IPS-NIHi7 (cell line): Measurements from ENCODE around the gene DNAJC15.

Experiments
- DNase-seq: peaks from one replicate; pipeline ENCODE4 v3.0.0; 2012; ENCODE audit warnings: mixed read lengths; ENCODE audit errors: extremely low spot score

DNAJC15 gene

DNA sequence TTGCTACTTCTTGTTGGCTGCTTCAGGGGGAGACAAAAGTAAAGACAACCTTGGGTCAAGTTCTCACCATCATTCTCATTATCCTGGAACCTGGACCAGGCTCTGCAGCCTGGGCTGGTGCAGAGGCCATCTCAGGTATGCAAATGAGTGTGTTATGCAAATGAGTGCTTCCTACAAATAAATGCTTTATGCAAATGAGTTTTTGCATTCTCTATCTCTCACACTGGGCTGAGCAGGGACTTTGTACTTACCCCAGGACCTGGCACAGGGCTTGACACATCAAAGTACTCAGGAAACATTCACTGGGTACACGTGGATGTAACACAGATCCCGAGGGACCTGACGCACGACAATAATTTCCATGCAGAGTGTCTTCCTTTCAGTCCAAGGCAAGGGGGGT, 103.0 kb downstream of the DNAJC15 start:
- DNase-seq: no peak

DNA sequence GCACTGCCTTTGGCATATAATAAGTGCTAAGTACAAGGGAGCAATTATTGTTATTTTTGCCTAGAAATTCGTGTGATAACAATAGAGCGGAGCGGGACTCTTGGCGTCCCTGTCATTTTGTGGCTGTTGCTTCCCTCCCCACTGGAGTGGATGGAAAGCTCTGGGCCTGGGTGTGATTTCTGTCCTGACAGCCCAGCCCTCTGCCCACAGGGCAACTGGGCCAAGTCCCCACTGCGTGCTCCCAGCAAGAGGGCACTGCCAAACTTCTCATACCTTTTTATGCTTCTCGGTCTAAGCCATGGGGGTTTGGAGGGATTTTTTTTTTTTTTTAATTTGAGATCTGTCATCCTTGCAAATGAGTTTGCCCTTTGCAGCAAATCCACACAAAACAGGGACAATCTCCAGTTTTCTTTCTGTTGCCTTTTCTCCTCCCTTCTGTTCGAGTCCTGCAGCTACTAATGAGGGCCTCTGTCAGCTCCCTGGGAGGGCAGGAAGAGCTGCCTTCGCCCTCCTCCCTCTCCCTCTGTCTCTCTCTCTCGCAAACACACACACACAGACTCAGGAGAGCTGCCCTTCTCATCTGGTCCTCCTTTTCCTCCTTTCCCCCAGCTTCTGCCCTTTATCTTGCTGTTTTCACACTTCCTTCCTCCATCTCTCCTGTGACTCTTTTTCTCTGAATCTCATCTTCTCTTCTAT, 103.9 kb downstream of the DNAJC15 start:
- DNase-seq: peak; percentile 43

DNA sequence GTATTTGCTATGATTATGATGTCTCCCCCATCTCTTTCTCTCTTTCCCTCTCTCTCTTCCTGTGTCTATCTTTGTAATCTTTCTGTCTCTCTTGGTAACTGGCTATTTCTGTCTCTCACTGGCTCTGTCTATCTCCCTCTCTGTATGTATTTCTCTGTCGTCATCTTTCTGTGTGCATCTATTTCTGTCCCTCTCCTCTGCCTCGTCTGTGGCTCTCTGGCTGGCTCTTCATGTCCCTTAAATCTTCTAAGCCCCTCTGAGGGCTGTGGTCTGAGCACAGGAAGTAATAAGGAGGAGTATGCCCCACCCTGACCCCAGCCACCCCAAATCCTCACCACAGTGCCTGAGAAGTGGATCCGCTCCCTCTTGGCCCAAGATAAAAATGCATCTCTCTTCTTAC, 104.4 kb downstream of the DNAJC15 start:
- DNase-seq: no peak

GRCh38 chr13:43128504-43128961, 105.1 kb downstream of the DNAJC15 start:
- DNase-seq: no peak

DNA sequence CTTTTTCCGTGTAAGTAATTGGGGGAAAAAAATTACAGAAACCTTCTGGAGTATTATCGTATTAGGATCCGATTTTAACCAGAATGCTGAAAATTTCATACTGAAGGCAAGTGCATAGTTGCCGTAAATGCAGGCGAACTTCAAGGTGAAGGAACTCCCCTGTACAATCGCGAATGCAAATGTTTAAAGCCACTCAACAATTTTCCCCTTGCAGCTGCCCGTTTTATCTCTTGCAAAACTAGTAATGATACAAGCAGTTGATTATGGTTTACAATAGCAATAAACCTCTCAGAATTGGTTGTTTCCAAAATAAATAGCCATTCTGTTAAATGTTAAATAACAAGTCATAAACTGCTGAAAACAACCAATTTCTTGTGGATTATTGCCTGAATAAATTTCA, 105.7 kb downstream of the DNAJC15 start:
- no peak for DNase-seq

- no peak for DNase-seq
Measured at GRCh38 chr13:43129511-43130110, 106.2 kb downstream of the DNAJC15 start.

- DNase-seq: peak; percentile 81
Measured at GRCh38 chr13:43132257-43132656, 108.9 kb downstream of the DNAJC15 start.

- DNase-seq: no peak
Measured at GRCh38 chr13:43132911-43133310, 109.5 kb downstream of the DNAJC15 start.

- no peak for DNase-seq
Measured at GRCh38 chr13:43133792-43134191, 110.4 kb downstream of the DNAJC15 start.

- DNase-seq: no peak
Measured at GRCh38 chr13:43134868-43135267, 111.5 kb downstream of the DNAJC15 start.

DNA sequence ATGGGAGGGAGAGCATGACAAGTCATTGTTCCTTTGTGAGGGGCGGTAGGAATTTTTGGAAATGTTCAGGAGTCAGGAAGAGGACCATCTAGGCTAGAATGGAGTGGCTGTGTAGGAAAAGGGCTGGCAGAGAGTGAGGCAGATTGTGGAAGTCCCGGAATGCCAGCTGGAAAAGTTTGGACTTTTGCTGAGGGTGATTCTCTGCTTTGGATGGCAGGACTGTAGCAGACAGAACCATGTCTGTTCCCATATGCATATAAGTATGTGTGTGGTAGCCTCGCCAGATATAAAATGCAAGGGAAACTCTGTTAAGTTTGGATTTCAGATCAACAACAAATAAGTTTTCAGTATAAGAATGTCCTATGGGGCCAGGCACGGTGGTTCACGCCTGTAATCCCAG, 112.1 kb downstream of the DNAJC15 start:
- no peak for DNase-seq

DNA sequence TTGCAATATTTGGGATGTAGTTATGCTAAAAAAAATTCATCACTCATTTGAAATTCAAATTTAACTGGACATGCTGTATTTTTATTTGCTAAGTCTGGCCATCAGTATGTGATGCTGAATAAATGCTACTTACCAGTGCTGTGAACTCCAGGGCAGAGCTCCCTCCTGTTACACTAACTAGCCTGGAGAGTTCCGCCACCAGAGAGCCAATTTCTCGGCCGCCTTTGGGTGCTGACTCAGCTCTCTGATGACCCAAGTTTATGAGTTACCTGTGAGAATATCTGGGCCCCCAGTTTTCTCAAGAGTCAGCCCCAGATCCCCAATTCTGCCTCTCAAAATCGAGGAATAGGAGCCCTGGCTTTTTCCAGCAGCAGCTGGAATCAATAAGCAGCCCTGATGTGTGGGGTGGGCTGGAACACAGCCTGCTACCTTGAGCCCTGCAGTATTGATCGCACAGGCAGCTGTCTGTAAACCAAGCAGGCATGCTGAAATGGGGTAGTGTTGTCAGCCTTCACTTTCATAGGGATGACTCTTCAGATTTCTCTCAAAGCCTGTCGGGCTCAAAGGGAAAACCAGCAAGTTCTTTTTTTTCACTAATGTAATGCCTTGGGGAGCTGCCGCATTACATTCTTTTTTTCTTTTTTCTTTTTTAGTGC, 113.7 kb downstream of the DNAJC15 start:
- DNase-seq: no peak

DNA sequence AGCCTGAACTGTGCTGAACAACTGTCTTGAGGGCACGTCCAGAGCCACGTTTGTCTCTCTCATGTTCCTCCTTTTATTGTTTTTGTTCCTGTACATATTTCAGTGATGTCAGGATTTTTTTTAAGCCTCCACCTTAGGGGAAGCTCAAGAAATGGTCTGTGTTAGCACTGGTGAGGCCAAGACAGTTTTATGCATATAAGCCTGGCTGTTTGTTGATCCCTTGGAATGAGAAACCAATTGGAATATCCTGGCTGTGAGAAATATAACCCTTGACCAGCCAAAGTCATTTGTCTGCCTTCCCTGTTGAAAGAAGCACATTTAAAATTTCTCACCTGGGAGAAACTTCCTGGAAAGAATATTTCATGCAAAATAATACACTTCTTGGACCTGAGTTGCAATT, 115.8 kb downstream of the DNAJC15 start:
- DNase-seq: no peak

DNA sequence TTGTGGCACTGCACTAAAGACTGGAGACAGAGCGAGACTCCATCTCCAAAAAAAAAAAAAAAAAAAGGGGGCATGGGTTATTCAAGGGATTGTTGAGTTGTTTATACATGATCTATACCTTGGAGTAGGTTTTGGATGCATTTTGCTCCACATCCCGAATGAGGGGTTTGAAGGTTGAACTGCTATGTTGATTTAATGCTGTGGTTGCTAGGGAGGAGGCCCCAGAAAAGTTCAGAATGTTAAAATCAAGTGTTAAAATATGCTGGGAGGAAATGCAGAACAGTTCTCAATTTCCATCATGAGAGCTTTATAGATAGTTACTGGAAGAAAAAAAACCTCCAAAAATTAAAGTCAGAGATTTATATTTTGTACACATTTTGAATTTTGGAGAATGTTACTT, 116.5 kb downstream of the DNAJC15 start:
- DNase-seq: no peak

DNA sequence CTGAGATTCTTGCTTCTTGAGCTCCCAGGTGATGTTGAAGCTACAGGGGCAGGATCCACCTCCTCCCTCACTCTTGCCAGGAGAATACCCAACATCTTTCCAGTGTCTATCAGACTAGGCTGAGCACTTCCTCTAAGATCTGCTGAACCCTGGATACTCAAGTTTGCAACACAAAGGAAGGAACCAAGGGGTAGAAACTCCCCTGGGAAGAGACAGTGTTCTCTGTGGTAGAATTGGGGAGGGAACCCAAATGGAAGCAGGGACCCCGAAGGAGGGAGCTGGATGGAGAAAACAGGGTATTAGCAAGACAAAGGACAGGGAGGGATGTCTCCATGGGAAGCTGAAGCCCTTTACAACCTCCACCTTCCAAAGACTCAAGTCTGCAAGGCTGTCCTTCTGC, 117.6 kb downstream of the DNAJC15 start:
- DNase-seq: peak; percentile 38

DNA sequence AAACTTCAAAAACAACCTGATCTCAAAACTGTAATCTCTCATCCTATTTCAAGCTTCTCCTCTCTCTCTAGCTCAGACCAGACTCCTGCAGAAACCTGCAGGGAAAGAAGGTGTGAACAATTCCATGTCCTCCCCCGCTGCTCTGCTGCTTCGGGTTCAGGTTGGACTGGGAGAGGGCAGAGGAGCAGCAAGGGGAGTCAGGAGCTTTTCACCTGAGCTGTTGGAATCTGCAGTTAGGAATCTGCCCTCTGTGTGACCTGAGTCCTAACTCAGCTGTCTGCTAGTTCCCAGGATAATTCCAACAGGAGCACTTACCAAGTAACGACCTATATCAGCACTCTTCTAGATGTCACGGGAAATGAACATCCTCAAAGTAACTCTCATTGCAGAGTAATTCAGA, 118.3 kb downstream of the DNAJC15 start:
- peak; percentile 33 for DNase-seq

GRCh38 chr13:43143591-43143990, 120.2 kb downstream of the DNAJC15 start:
- DNase-seq: no peak

DNA sequence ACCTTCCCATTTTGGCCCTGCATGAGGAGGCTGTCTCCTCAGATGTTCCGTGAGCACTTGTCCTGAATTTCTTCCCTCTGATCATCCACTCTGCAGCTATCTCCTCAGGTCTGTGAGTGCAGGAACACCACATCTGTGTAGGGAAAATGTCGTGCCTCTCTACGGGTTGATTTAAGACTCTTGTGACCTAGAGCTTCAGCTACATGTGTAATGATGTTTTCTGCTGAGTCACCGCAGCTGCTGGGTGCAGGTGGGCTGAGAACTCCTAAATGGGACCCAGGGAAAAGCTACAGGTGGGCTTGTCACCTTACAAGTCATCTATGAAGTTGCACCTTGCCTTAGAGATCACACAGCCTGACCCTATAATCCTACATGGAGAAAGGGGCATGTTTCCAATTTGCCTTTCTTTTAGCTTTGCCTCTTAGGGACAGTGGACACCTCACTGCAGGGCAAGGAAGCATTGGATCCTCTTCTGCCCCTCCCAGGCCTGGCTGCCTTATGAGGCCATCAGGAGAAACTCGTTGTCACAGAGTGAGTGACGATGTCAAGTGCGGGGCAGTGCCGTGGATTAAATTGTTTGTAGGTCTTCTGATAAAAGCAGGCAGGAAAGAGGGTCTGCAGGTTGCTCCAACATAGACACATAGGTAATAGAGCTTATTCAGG, 122.3 kb downstream of the DNAJC15 start:
- DNase-seq: no peak

GRCh38 chr13:43146400-43146799, 123.0 kb downstream of the DNAJC15 start:
- DNase-seq: no peak

DNA sequence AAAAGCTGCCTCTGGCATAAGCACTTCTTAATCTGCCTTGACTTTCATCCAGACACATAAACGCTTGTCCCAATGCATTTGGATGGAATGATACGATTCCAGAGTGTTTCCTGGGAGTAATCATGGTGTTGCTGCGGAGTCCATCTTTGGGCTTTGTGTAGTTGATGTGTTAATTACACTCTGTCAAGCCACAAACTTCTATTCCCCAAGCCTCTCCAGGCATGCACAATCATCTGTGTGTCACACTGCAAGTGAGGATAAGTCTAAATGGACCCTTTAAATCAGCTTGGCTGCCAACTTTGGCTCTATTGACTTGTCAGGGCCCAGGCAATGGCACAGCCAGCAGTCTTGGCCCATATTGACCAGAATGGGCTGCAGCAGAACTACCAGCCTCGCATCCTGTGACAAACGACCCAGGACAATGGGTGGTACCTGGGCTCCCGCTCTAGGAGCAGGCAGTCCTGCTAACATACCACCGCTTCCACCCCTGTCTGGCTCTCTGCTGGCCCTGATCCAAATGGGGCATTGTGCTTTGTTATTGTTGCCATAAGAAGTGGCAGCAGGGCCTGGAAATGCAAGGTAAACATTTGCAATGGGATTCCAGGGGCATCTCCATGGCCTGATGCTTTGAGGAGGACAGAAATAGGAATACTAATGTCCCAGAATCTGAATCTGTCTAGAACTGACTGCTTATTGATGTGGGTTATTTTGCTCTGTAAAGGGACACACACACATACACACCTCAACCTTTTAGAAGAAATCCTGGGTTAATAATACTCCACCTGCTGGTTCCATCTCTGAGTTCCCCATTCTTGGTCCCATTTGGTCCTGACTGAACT, 127.2 kb downstream of the DNAJC15 start:
- no peak for DNase-seq

DNA sequence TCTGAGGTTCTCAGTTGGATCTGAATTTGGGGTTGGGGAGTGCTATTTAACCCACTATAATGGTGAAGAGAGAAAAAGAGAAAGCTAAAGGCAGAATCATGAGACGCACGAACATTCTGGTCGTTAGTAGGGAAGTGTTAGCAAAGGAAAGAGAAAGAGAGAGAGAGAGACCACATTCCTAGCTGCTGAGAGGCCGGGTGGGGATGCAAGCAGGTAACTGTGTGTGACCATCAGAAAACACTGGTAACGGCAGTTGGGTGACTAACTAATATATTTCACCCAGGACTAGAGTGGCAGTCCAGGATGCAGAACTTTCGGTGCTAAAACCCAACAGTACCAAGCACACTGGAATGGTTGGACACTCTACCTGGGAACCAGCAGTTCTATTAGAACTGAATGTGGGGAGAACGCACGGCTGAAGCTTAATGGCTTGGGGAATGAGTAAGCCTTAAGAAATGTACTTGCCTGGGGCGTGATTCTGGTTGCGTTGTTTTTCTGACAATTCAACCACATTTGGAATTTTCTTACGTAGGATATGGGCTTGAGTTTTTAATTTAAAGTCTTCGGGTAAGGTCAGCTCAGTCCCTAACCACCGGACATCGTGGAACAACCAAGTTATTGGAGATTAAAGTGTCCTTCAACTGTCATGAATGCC, 130.2 kb downstream of the DNAJC15 start:
- no peak for DNase-seq
